GM18517 (cell line): ENCODE data around the gene LRP8.
"Not testable (repeated sequence)": the region's sequence is repeated elsewhere in the genome, so short reads cannot be mapped to it uniquely, and the experiment has no call there.

Source experiments
- ATAC-seq: cut with Tn5 transposase; IDR thresholded peaks from one replicate; pipeline ENCODE4 v1.9.1; 2021; ENCODE audit warnings: mild to moderate bottlenecking, moderate library complexity; ENCODE audit not compliant: unreplicated experiment

The LRP8 gene

DNA sequence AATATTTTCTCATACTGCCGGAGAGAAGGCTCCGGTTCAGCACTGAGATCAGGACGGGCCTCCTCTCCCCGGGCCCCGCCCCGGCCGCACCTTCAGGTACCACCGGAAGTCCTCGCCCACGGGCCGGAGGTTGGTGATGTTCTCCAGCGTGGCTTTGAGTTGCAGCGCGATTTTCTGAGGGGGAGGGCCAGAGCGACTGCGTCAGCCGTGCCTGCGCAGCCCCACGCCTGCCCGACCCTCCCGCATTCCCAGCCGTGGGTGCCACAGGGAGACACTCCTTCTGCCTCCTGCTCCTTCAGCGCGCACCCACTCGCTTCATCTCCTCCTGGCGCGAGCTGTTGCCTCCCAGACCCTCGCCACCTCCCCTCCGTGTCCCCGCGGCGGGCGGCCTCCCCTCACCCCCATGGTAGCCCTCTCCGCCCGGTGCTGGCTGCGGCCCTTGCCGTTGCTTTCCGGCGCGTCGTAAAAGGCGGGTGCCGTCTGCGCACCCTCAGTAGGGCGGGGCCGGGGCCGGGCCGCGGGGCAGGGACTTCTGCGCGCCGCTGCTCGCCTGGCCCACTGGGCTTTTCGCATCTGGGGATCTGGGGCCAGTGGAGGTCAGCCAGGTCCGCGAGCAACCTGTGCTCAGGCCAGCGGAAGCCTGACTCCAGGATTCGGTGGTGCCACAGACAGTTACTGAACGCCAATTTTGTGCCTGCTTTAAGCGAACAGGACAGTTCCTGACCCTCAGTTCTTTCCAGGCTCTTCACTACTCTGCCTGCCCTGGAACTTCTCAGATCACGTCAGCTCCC, 107.5 kb downstream of the LRP8 start, which contains the start of gene CZIB:
Gene CZIB, minus strand, starts transcription at position 464 of the 791 bp plus-strand sequence. Its CDS starts 59 bp downstream, at position 405.
- ATAC-seq = peak; percentile 92

DNA sequence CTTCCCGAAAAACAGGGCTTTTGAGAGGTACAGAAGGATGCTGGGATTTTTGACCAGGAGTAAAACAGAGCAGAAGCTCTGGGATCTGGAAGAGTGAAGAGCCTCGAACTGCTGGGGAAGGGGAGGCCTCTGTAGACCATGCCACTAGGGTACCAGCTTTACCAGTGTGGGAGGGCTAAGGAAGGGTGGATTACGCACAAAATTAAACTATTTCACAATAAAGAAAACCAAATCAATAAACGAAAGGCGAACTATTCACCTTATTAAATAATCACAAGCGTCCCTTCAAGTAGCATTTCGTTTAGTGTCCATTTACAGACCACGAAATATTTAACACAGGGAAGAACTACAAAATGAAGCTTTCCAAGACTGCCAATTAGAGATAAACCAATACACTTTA, 108.2 kb downstream of the LRP8 start:
- ATAC-seq = no peak

DNA sequence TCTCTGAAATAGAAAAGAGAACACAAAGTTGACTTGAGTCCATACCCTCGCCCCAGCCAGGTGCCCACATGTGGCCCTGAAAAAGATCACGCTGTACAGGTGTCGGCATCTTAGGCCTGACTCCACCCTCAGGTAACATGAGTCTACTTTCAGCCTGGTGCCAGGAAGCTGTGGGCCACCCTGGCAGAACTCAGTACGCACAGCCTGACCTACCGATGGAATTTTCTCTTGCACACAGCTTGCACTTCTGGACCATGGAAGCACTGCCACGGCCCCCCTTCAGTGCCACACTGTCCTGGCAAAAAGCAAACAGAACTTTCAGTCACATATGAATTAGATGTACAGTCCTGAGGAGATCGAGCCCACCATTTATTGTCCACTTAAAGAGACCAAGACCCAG, 109.7 kb downstream of the LRP8 start:
- no peak for ATAC-seq

DNA sequence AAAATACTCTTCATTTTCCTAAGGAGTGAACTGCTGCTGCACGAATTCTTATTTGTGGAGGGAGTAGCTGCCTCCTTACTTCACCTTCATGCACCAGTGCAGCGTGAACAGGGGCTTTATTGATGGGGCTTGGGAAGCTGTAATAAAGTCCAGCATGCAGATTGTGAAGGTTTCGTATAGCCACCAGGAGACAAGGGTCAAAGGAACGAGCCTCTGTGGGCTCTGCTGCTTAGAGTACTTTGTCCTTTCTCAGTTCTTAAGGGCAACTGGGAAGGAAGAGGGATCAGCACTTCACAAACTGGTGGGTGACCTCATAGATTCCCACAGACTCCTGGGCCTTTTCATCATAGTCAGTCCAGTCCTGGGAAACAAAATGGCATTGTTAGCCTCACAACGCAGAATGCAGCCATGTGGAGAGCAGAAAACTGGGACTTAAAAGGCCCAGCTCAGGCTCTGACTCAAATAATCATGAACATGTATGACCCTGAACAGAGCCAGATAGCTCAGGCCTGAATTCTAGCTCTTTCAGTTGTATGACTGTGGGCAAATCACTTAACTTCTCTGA, 113.4 kb downstream of the LRP8 start:
- no peak for ATAC-seq

DNA sequence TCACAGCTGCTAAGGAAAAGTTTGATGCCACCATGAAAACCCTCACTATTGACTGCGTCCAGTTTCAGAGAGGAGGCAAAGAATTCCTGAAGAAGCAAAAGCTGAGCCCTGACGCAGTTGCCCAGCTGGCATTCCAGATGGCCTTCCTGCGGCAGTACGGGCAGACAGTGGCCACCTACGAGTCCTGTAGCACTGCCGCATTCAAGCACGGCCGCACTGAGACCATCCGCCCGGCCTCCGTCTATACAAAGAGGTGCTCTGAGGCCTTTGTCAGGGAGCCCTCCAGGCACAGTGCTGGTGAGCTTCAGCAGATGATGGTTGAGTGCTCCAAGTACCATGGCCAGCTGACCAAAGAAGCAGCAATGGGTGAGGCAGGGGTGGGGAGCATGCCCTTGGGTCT, 116.9 kb downstream of the LRP8 start:
- no peak for ATAC-seq

DNA sequence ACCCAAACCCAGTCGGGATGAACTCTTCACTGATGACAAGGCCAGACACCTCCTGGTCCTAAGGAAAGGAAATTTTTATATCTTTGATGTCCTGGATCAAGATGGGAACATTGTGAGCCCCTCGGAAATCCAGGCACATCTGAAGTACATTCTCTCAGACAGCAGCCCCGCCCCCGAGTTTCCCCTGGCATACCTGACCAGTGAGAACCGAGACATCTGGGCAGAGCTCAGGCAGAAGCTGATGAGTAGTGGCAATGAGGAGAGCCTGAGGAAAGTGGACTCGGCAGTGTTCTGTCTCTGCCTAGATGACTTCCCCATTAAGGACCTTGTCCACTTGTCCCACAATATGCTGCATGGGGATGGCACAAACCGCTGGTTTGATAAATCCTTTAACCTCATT, 117.5 kb downstream of the LRP8 start:
- ATAC-seq = no peak

DNA sequence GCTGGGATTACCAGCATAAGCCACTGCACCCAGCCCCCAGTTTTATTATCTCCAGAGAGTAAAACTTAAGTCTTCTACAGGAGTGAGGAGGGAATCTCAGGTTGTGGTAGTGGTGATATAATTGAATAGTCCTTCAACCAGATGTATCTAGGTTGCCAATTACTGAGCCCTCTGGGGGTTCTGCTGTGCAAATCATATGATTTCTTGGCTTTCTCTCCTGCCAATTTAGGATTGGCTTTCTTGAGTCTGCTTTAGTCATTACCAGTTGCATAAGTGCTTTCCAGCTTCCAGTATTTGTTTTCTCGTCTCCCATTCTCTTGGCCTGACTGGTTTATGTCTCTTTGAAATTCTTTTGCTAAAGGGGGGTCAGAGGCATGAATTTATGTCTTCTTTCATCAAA, 120.1 kb downstream of the LRP8 start:
- ATAC-seq = no peak

DNA sequence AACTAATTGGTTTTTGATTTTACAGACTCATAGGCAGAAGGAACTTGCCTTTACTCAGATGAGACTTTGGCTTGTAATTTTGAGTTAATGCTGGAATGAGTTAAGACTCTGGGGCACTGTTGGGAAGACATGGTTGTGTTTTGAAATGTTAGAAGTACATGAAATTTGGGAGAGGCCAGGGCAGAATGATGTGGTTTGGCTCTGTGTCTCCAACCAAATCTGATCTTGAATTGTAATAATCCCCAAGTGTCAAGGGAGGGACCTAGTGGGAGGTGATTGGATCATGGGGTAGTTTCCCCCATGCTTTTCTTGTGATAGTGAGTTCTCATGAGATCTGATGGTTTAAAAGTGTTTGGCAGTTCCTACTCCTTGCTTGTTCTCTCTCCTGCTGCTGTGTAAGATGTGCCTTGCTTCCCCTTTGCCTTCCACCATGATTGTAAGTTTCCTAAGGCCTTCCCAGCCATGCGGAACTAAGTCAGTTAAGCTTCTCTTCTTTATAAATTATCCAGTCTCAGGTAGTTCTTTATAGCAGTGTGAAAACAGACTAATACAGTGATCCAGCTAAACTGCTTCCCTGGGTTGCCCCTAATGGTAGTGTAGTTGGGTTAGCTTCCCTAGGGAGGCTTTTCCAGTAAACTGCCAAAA, 121.0 kb downstream of the LRP8 start:
- ATAC-seq = no peak

DNA sequence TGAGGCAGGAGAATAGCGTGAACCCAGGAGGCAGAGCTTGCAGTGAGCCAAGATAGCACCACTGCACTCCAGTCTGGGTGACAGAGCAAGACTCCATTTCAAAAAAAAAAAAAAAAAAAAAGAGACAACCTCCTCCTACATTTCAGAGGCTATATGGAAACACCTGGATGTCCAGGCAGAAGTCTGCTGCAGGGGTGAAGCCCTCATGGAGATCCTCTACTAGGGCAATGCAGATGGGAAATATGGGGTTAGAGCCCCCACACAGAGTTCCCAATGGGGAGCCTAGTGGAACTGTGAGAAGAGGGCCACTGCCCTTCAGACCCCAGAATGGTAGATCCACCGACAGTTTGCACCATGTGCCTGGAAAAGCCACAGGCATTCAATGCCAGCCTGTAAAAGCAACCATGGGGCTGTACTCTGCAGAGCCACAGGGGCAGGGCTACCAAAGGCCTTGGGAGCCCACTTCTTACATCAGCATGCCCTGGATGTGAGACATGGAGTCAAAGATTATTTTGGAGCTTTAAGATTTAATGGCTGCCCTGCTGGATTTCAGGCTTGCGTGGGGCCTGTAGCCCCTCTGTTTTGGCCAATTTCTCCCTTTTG, 121.7 kb downstream of the LRP8 start:
- ATAC-seq = not testable (repeated sequence)

DNA sequence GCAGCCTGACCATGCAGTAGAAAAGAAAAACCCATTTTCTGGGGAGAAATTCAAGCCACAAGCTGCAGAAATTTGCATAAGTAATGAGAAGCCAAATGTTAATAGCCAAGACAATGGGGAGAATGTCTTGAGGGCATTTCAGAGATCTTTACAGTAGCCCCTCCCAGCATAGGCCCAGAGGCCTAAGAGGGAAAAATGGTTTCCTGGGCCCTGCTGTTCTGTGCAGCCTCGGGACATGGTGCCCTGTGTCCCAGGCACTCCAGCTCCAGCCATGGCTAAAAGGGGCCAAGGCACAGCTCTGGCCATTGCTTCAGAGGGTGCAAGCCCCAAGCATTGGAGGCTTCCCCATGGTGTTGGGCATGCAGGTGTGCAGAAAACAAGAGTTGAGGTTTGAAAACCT, 122.4 kb downstream of the LRP8 start:
- not testable (repeated sequence) for ATAC-seq

DNA sequence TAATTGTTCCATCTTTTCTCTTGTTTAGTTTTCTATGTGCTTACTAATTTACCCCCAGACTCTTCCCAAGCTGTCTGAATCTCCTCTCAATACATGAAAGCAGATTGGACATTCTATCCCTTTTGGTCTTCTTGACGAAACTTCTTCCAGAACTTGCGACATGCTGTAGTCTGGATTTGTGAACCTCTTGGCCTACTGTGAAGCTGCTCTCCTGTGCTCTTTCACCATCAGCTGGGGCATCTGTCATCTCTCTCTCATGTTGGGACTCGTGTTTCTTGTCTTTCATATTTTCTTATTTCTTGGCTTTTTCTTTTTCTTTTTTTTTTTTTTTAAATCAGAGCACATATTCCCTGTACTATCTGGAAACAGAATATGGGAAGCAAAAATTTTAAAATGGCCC, 124.4 kb downstream of the LRP8 start:
- no peak for ATAC-seq

DNA sequence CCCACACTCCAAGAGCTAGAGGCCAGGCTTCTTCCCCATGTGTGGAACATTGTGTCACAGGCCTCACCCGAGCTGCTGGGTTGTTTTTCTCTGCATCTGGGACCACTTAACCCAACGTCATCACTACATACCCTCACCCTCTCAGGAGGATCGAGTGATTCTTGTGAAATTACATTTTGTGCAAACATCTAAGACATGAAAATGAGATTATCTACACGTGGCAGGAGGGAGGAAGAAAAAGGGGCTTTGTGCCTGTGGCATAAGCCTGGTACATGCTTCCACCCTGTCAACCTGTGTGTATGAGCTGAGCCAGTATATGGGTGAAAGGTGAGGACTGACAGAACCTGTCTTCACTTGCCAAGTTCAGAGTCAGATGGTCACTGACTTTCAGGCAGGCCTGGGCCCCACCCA, 129.6 kb downstream of the LRP8 start:
- ATAC-seq = no peak

DNA sequence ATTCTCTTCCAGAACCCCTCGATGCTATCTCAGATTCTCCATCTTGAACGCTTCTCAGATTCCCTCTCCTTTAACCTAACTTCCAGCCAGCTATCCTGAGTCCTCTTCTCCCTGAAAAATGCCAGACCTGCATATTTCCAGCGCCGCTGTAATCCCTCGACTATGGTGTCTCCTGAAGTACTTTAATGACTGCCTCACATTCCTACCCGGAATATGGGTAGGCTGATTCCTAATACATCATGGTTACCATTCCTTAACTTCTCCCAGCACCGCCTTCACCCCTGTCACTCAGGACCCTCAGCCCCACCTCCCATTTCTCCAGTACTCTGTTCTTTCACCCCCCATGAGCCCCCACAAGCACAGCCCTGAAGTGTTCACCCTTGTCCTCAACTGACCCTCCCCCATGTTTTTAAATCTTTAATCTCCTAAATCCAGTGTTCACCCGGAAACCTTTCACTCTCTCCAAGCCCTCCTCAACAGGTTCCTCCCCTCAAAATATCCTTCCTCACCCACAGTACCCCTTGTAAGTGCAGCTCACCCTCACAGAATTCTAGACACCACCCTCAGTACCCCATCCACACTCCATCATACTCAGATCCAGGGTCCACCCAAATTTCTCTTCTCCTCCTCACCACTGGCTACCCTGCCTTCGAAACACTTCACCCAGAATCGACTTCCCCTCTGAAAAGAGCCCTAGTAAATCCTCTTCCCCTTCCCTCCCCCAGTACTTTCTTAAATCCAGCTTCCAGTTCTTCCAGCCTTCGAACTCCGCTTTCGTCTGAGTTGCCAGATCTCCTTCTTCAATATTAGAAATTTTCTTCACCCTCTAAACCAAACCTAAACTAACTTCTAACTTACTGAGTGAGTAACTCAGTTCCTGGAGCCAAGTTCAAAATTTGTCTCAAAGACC, 130.3 kb downstream of the LRP8 start:
- no peak for ATAC-seq

DNA sequence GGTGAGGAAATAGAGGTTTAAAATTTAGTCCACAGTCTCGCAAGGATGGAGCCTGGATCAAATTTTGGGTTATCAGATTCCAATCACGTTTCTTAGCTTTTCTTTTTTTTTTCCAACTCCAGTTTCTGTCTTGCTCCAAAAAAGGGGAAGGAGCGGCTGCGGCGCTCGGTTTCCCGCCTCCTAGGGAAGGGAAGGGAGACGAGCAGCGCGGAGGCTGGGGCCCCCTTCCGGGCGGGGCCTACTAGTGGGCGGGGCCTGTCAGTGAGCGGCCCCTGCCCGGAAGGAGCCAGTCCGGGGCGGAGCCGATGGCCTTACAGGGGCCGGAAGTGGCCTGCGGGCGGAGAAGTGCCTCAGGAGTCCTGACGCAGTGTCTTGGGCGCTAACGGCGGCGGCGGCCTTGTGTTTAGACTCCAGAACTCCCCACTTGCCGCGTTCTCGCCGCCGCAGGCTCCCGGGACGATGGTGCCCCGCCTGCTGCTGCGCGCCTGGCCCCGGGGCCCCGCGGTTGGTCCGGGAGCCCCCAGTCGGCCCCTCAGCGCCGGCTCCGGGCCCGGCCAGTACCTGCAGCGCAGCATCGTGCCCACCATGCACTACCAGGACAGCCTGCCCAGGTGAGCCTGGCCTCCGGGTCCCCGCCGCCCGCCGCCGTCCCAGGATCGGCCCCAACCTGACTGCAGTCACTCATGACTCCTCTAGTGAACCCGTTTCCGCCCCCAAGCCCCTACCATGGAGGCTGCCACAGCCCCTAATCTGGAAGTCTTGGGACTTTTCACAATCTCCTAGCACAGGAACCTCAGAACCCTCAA, 131.2 kb downstream of the LRP8 start, which contains the start of gene CPT2:
Gene CPT2, plus strand, starts transcription at position 340 of the 806 bp plus-strand sequence. Its CDS starts 120 bp downstream, at position 460.
- peak; percentile 92 for ATAC-seq

DNA sequence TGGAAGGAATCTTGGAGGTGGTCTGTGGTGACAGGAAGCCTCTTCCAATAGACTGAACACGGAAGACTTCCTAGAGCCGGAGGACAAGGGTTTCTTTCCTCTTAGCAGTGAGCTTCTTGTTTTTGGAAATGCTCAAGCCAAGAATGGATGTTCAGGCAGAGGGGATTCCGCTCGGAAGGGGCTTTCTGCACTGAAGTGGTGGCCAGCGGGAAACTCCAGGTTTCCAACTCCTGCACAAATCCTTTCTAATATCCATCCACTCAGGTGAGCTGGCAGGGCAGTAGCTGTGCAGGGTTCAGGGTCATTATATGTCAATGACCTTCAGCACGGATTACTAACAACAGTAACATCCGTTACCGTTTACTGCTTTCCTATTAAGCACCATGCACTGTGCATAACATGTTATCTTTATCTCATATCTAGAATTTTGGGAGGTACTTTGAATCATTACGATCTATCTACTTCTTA, 131.8 kb downstream of the LRP8 start:
- ATAC-seq = peak; percentile 9

DNA sequence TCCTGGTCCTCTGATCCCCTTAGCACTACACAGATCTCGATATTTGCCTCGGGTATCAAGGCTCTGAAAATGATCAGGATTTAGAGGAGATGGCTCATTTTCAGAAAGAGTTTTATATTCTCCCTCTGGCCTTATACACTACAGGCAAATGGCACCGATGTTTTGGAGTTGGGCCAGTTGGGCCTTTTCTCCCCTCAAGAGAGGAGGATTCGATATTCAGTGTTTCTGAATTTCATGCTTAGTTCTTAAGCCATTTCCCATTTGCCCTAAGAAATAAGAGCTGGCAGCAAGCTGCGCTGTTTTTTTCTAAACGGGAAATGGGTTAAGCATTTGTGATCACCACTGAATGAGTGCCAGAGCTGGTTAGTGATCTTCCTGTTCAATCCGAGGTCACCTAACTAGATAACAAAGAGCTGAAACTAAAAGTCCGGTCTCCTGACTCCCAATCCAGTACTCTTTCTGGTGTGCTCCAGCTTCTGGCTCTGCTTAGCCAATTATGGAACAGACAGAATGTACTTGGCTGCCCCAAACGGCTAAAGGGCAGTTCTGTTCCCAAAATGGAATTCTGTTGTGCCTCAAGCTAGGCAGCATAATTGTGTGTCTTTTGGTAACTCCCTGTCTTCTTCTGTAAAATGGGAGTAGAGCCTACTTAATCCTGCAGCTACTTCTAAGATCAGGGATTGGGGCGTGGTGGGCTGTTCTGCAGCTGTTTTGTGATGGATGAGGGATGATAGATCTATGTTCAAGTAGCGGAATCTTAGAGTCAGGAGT, 132.4 kb downstream of the LRP8 start:
- no peak for ATAC-seq
